GM12874 (cell line): ENCODE measurements around the gene TSPEAR.

Experiments
- TF ChIP-seq, protein P1 (sequence below): IDR thresholded peaks from 2 replicates; pipeline ENCODE4 v1.5.1; 2011; ENCODE audit warnings: low read depth, mild to moderate bottlenecking, control low read depth, low read length, moderate library complexity; ENCODE audit not compliant: insufficient read depth

The TSPEAR gene

GRCh38 chr21:44704636-44705001 is 6.8 kb downstream of the TSPEAR start:
- TF ChIP-seq, protein P1, sequence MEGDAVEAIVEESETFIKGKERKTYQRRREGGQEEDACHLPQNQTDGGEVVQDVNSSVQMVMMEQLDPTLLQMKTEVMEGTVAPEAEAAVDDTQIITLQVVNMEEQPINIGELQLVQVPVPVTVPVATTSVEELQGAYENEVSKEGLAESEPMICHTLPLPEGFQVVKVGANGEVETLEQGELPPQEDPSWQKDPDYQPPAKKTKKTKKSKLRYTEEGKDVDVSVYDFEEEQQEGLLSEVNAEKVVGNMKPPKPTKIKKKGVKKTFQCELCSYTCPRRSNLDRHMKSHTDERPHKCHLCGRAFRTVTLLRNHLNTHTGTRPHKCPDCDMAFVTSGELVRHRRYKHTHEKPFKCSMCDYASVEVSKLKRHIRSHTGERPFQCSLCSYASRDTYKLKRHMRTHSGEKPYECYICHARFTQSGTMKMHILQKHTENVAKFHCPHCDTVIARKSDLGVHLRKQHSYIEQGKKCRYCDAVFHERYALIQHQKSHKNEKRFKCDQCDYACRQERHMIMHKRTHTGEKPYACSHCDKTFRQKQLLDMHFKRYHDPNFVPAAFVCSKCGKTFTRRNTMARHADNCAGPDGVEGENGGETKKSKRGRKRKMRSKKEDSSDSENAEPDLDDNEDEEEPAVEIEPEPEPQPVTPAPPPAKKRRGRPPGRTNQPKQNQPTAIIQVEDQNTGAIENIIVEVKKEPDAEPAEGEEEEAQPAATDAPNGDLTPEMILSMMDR, result no peak

DNA sequence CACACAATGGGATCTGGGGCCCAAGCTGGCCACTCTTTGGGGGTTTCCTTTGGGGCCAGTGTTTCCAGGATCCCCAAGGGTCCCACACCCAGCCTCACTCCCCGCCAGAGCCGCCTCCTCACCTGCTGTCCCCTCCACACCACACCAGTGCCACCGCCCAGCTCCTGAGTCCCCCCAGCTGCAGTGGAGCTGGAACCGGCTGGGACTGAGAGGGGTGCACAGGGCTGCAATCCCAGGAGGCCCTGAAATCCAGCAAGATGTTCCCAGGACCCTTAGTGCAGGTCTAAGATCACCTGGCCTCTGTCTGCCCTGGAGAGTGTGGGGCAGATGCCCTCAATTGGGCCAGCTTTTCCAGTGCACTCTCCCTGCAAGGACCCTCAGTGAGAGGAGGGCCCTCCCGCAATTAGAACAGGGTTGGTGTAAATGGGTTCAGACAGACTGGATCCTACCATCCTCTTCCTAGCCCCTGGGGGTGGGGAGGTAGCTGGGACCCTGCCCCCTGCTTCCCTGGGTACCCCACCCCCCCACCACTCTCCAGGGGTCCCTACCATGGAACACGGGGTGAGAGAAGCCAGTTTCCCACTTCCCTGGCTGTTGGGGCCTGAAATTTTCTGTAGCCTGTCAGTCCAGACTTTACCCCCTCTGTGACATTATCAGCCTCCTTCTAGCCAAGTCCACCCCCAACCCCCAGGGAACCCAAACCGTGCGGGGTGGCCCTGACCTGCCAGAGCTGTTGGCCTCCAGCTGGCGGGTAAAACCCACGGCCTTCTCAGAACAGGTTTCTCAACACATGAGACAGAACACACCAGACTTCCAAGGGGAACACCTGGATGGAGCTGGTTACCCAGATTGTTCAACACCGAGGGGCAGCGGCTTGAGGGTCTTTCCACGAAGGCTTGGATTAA is 7.4 kb downstream of the TSPEAR start:
- TF ChIP-seq, protein P1, result no peak

DNA sequence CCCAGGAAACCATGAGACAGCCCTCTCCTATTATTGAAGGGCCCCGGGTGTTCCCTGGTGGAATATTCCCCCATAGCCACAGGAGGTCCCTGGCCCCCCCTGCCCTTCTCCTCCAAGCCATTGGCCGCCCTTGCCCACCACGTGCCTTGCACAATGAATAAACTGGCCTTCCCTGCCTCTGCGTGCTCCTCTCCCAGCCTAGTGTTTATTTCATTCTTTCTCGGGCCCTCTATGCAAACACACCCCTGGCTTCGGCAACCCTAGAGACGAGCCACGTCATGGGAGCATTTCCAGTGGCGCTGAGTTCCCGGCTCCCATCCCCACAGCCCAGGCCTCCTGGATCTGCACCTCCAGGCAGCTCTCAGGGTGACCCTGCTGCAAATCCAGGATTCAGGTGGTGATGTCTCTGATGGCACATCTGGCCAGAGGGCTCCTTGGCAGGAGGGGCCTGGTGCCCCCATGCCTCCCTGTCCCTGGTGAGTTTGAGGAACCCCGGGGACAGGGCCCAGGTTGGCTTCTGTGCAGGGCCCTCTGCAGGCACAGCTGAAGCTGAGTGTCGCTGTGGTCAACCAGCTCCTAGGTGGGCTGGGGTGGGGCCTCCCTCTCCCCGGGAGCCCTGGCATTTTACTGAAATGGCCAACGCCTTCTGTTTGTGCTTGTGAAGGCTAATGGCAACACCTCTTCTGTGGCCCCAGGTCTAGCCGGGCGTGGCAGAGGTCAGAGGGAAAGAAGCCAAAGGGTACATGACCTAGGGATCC is 8.2 kb downstream of the TSPEAR start:
- TF ChIP-seq, protein P1, result no peak

- TF ChIP-seq, protein P1, result no peak
Measured at GRCh38 chr21:44702111-44702972, 9.0 kb downstream of the TSPEAR start.

GRCh38 chr21:44701541-44701940 is 9.8 kb downstream of the TSPEAR start:
- TF ChIP-seq, protein P1, result no peak

DNA sequence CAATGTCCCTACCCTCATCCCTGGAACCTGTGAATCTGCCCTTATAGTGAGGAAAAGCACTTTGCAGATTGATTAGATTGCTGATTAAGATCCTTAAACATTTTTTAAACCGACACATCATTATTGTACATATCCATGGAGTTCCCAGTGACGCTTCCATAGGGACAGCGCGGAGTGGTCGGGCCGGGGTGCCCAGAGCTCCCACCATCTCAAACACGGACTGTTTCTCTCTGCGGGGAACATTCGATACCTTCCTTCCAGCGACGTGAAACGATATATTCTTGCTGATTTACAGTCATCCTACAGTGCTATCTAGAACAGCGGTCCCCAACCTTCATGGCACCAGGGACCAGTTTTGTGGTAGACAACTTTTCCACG is 10.4 kb downstream of the TSPEAR start:
- TF ChIP-seq, protein P1, result no peak
